ENCODE data around the gene ERO1A.

The ERO1A gene

DNA sequence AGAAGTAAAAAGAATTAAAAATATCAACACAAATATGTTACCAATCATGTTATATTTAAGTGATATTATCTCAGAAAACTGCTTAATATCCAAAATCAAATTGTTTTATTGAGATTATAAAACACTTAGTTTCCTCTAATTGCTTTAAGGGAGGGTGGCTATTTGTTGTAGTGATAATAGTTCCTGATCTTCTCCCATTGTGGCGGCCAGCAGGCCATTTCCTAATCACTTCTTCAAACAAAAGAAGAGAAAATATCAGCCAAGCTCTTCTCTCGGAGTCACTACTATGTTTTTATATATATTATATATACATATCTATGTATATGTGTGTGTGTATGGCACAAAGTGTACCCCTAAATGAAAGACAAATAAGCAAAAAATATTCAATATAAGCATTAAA, 31.5 kb downstream of the ERO1A start:
- no peaks in the 10 kb centered on the region for H3K9me3 ChIP-seq
- H4K20me1 ChIP-seq: no peaks in the 10 kb centered on the region
- H3K4me2 ChIP-seq: no peak overlapping the region
- no peak overlapping the region for H3K4me3 ChIP-seq
- no peak overlapping the region for H3K27ac ChIP-seq
- no peak for TF ChIP-seq Cebpa-rat (IDR thresholded peaks at IDR 0.05)
- no peaks in the 10 kb centered on the region for H3K27me3 ChIP-seq
- peaks cover 59% of the 10 kb centered on the region for H3K36me3 ChIP-seq
- H3K9ac ChIP-seq: no peak overlapping the region
- no peaks in the 10 kb centered on the region for H3K4me1 ChIP-seq

DNA sequence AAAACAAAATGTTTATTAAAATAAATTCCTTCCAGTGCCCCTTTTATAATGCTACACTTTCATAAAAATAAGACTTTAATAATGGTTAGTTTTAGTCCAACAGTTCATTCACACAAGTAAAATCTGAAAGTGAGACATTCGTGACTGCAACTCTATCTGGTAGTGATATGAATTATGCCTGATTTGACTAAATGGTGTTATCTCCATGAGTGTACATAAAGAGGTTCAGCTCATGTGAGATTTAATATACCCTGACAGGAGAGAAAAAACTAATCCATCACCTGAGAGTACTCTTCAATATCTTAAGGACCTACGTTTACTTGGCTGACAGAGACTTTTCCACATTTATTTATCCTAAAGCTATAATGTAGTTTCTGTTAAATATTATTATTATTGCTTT, 34.0 kb downstream of the ERO1A start:
- no peak for TF ChIP-seq Cebpa-rat (IDR thresholded peaks at IDR 0.05)
- no peaks in the 10 kb centered on the region for H3K4me1 ChIP-seq
- no peak overlapping the region for H3K4me2 ChIP-seq
- no peak overlapping the region for H3K4me3 ChIP-seq
- no peaks in the 10 kb centered on the region for H3K9me3 ChIP-seq
- no peak overlapping the region for H3K27ac ChIP-seq
- H3K36me3 ChIP-seq: peaks cover 60% of the 10 kb centered on the region
- H4K20me1 ChIP-seq: no peaks in the 10 kb centered on the region
- H3K9ac ChIP-seq: no peak overlapping the region
- H3K27me3 ChIP-seq: no peaks in the 10 kb centered on the region

DNA sequence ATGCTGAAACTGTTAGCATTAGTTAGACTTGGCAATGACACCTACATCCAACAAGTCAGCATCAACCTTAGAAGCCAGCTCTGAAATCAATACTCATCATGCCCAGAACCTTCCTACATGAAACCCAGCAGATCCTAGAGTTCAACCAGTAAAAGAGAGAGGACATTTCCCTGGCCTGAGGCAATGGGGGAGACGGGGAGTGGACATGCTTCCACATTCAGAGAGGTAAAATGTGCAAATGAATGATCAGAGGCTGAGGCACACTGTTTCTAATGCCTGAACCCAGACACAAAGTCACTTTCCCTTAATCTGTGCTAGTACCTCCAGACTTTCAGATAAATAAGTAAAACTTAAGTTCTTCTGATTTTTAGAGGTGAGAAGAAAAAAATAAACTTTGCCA, 34.5 kb downstream of the ERO1A start:
- Histone ChIP-seq H3K36me3 (peaks cover 56% of the 10 kb centered on the region), H3K9me3 (no peaks in the 10 kb centered on the region)

DNA sequence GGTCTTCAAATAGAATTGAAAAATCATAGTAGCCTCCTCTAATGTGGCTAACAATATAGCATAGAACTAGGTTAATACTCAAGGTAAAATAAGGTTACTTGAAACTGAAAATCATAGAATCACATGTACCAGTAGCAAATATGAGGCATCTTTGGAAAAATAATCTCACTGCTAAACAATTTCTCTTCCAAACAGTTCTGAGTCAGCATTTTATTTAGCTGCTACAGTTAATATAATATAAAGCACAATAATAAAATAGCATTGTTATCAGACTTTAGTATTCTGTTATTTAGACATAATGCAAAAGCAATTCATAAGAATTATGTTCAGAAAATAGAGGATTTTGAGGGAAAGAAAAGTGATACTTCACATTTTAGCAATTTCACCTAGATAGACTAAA, 35.0 kb downstream of the ERO1A start:
- no peaks in the 10 kb centered on the region for H3K4me1 ChIP-seq
- H3K9ac ChIP-seq: no peak overlapping the region
- H3K9me3 ChIP-seq: no peaks in the 10 kb centered on the region
- H4K20me1 ChIP-seq: no peaks in the 10 kb centered on the region
- no peak overlapping the region for H3K4me3 ChIP-seq
- H3K27ac ChIP-seq: no peak overlapping the region
- H3K4me2 ChIP-seq: no peak overlapping the region
- no peak for TF ChIP-seq Cebpa-rat (IDR thresholded peaks at IDR 0.05)
- peaks cover 50% of the 10 kb centered on the region for H3K36me3 ChIP-seq
- H3K27me3 ChIP-seq: no peaks in the 10 kb centered on the region

More for the DNA sequence above, 34.5 kb downstream of the ERO1A start:
- no peaks in the 10 kb centered on the region for H3K27me3 ChIP-seq
- H3K27ac ChIP-seq: no peak overlapping the region
- no peaks in the 10 kb centered on the region for H3K4me1 ChIP-seq
- no peak overlapping the region for H3K4me2 ChIP-seq
- H4K20me1 ChIP-seq: no peaks in the 10 kb centered on the region
- no peak overlapping the region for H3K9ac ChIP-seq
- no peak overlapping the region for H3K4me3 ChIP-seq
- TF ChIP-seq Cebpa-rat (IDR thresholded peaks at IDR 0.05): no peak

DNA sequence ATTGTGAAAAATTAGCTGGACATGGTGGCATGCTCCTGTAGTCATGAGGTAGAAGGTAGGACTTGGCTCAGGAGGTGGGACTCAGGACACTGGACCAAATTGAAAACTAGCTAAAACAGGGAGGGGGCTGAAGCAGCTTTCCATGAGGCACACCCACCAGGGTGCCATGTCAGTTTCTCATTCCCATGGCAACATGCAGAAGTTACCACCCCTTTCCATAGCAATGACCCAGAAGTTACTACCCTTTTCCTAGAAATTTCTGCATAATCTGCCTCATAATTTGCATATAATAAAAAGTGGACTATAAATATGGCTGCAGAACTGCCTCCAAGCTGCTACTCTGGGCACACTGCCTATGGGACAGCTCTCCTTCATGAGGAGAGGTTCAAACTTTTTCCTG, 38.5 kb downstream of the ERO1A start:
- TF ChIP-seq Cebpa-rat (IDR thresholded peaks at IDR 0.05): no peak
- Histone ChIP-seq H3K27me3 (no peaks in the 10 kb centered on the region), H3K4me3 (no peak overlapping the region), H3K4me1 (no peaks in the 10 kb centered on the region), H4K20me1 (no peaks in the 10 kb centered on the region), H3K9ac (no peak overlapping the region), H3K36me3 (peaks cover 50% of the 10 kb centered on the region), H3K4me2 (no peak overlapping the region), H3K9me3 (no peaks in the 10 kb centered on the region), H3K27ac (no peak overlapping the region)

DNA sequence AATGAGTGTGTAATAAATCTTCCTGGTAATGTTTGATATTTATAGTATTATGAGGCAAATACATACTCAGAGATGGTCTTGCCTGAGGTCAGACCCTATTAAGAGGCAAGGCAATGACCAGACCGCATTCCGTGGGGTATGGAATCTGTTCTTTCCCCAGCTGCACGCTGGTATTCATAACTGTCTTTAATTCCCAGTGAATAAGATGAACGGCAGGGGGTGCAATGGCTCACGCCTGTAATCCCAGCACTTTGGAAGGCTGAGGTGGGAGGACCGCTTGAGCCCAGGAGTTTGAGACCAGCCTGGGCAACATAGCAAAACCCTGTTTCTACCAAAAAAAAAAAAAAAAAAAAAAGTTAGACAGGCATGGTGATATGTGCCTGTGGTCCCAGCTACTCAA, 44.6 kb downstream of the ERO1A start:
- Histone ChIP-seq H3K9me3 (no peaks in the 10 kb centered on the region), H3K36me3 (peaks cover 68% of the 10 kb centered on the region), H4K20me1 (no peaks in the 10 kb centered on the region), H3K4me3 (no peak overlapping the region), H3K27ac (no peak overlapping the region), H3K27me3 (no peaks in the 10 kb centered on the region), H3K4me1 (no peaks in the 10 kb centered on the region), H3K4me2 (no peak overlapping the region), H3K9ac (no peak overlapping the region)
- no peak for TF ChIP-seq Cebpa-rat (IDR thresholded peaks at IDR 0.05)

DNA sequence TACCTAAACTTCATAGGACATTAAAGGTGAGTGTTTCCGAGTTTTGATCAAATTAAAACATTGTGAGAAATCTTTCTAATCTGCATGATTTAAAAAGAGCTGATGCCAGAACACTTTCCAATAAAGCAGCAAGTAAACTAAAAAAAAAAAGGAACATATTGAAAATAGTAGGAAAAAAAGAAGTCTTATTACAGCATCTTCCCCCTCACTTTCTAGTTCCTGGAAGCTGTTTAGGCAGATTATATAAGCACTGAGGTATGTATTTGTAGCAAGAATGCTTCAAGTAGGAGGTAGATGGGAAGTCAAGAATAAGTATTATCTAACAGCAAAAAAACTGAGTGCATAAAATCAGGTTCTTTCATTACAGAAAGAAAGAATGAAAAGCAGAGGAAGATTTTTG, 45.8 kb downstream of the ERO1A start:
- no peak for TF ChIP-seq Cebpa-rat (IDR thresholded peaks at IDR 0.05)
- no peaks in the 10 kb centered on the region for H3K4me1 ChIP-seq
- H3K27ac ChIP-seq: no peak overlapping the region
- no peaks in the 10 kb centered on the region for H4K20me1 ChIP-seq
- H3K27me3 ChIP-seq: no peaks in the 10 kb centered on the region
- H3K9ac ChIP-seq: no peak overlapping the region
- no peaks in the 10 kb centered on the region for H3K9me3 ChIP-seq
- H3K36me3 ChIP-seq: peaks cover 67% of the 10 kb centered on the region
- H3K4me3 ChIP-seq: no peak overlapping the region
- H3K4me2 ChIP-seq: no peak overlapping the region

DNA sequence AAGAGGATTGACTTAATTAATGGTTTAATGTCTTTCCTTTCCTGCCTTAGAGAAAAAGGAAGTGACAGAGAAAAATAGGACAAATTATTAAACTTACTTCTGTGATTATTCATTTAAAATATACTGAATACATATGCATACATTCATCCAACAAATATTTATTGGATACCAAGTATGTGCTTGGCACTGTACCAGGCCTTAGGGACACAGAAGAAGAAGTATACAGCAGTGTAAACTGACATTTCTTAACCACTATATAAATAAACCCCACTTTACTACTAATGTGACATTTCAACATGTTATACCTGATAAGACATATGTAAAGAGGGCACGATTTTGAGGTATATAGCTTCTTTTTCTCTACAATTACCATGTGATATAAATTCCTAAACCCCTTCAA, 53.6 kb downstream of the ERO1A start:
- Histone ChIP-seq H3K9me3 (peaks cover 12% of the 10 kb centered on the region), H3K27ac (no peak overlapping the region), H3K4me1 (no peaks in the 10 kb centered on the region), H4K20me1 (no peaks in the 10 kb centered on the region), H3K9ac (no peak overlapping the region), H3K27me3 (no peaks in the 10 kb centered on the region), H3K4me3 (no peak overlapping the region), H3K36me3 (peaks cover 54% of the 10 kb centered on the region), H3K4me2 (no peak overlapping the region)
- TF ChIP-seq Cebpa-rat (IDR thresholded peaks at IDR 0.05): no peak

DNA sequence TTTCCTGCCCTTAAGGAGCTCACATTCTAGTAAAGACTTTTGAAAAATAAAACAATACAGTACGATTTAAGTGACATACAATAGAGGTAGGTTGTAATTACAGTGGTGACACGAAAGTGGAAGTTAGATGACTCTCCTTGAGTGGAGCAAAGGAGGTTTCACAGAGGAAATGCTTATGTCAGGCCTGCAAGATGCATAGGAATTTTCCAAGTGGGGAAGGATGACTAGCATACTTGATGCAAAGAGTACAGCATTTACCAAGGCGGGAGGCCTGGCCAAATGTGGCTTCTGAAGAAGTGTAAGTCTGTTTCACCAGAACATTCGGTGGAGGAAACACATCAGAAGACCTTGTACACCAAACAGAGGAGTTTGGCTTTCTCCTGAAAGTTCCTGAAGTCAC, 55.2 kb downstream of the ERO1A start:
- Histone ChIP-seq H3K27me3 (no peaks in the 10 kb centered on the region), H3K9ac (no peak overlapping the region), H4K20me1 (no peaks in the 10 kb centered on the region), H3K4me3 (no peak overlapping the region), H3K36me3 (peaks cover 38% of the 10 kb centered on the region), H3K27ac (no peak overlapping the region), H3K9me3 (peaks cover 12% of the 10 kb centered on the region), H3K4me2 (no peak overlapping the region), H3K4me1 (no peaks in the 10 kb centered on the region)
- TF ChIP-seq Cebpa-rat (IDR thresholded peaks at IDR 0.05): no peak

DNA sequence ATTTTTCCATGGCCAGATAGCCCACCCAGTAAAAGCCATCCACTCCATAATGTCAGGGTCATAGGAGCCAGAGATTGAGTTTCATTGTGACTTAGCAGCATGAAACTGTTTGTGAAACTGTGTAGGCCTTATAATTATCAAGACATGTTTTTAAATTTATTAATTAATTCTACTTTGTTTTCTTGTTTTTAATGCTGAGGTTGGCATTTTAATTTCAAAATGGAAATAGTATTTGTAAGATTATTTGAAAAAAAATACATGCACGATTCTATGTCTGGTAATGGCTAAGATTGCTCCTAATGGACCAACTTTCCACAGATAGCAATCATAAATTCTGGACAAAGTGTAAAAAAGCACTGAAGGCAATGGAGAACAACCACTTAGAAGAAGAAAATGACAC, 75.7 kb downstream of the ERO1A start:
- no peak for TF ChIP-seq Cebpa-rat (IDR thresholded peaks at IDR 0.05)
- Histone ChIP-seq H3K9me3 (no peaks in the 10 kb centered on the region), H3K4me3 (no peak overlapping the region), H4K20me1 (no peaks in the 10 kb centered on the region), H3K27ac (no peak overlapping the region), H3K36me3 (peaks cover 13% of the 10 kb centered on the region), H3K4me1 (no peaks in the 10 kb centered on the region), H3K9ac (no peak overlapping the region), H3K27me3 (no peaks in the 10 kb centered on the region), H3K4me2 (no peak overlapping the region)

DNA sequence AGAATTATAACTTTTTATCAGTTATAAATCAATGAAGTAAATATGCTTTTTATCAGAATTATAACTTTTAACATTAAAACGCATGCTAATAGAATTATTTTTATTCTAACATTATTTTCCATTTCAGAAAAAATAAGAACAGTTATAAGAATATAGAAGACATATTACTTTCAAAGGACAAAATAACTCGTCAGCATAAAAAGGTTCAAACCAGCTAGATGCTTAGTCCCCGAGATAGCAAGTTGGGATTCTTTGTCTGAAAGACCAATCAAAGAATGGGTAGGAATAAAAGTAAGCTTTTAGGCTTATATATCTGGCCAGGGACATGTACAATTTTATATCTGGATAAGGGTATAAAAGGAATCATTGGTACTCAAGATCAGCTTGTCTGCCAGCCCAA, 76.8 kb downstream of the ERO1A start:
- TF ChIP-seq Cebpa-rat (IDR thresholded peaks at IDR 0.05): no peak
- Histone ChIP-seq H3K9ac (no peak overlapping the region), H3K4me2 (no peak overlapping the region), H4K20me1 (no peaks in the 10 kb centered on the region), H3K27ac (no peak overlapping the region), H3K27me3 (no peaks in the 10 kb centered on the region), H3K4me1 (no peaks in the 10 kb centered on the region), H3K9me3 (peaks cover 4% of the 10 kb centered on the region; the same call in 1 of the 2 replicates), H3K4me3 (no peak overlapping the region), H3K36me3 (peaks cover 23% of the 10 kb centered on the region)
